H1 (cell line): ENCODE measurements around the gene GNAO1. TPM values are rescaled to one million over a fixed set of nuclear protein-coding genes. Genes with fewer than 3 reads are reported as not detected.

Source experiments
- polyA plus RNA-seq, 7 experiments: library from polyadenylated mRNA; depleted of rRNA in 3 of 7; stranded (reverse) in 5 of 7; unstranded in 2 of 7; fragments of >200 nt in 5 of 7; fragments of 200-250 nt in 2 of 7; gene quantifications; 1 replicate in 5 of 7; 2 replicates in 1 of 7; 4 replicates in 1 of 7; pipeline versions ENCODE4 v1.2.1 to v1.2.3, GENCODE V29; 2011 to 2013; ENCODE audit warnings: missing spikeins in 2 of 7, mixed read lengths in 2 of 7
- total RNA-seq: library from RNA; stranded (reverse); fragmentation: NEBNext Ultra II Directional; extraction: Animal tissue kit (Norgen Biotek cat#: 25700); gene quantifications from 2 replicates; pipeline ENCODE4 v1.2.1, GENCODE V29; 2021
- TF ChIP-seq, protein P1 (sequence below): fragments of 300-600 bp; sonication (generic); IDR thresholded peaks from 2 replicates; pipeline ENCODE4 v1.7.1; 2012; ENCODE audit warnings: low read length, moderate library complexity, mild to moderate bottlenecking, inconsistent platforms; ENCODE audit not compliant: insufficient replicate concordance

The GNAO1 gene
- total and polyA plus RNA-seq, 2 of the 8 experiments (the other 6 are each of a cell fraction or from before 2014, with no cell fraction given): 6.7 to 34.4 TPM

DNA sequence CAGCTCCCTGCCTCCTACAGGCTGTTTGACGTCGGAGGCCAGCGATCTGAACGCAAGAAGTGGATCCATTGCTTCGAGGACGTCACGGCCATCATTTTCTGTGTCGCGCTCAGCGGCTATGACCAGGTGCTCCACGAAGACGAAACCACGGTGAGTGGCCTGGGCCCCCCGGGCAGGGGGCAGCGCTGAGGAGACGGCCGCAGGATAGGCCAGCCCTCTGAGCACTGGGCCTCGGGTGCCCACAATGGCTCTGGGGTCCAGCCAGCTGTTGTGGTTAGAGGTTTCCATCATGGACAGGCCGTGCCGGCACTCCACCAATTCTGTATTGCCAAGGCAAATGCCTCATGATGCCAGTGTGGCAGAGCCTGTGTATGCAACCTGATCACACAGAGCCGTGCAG, 145.4 kb downstream of the GNAO1 start (continued):
- TF ChIP-seq, protein P1, sequence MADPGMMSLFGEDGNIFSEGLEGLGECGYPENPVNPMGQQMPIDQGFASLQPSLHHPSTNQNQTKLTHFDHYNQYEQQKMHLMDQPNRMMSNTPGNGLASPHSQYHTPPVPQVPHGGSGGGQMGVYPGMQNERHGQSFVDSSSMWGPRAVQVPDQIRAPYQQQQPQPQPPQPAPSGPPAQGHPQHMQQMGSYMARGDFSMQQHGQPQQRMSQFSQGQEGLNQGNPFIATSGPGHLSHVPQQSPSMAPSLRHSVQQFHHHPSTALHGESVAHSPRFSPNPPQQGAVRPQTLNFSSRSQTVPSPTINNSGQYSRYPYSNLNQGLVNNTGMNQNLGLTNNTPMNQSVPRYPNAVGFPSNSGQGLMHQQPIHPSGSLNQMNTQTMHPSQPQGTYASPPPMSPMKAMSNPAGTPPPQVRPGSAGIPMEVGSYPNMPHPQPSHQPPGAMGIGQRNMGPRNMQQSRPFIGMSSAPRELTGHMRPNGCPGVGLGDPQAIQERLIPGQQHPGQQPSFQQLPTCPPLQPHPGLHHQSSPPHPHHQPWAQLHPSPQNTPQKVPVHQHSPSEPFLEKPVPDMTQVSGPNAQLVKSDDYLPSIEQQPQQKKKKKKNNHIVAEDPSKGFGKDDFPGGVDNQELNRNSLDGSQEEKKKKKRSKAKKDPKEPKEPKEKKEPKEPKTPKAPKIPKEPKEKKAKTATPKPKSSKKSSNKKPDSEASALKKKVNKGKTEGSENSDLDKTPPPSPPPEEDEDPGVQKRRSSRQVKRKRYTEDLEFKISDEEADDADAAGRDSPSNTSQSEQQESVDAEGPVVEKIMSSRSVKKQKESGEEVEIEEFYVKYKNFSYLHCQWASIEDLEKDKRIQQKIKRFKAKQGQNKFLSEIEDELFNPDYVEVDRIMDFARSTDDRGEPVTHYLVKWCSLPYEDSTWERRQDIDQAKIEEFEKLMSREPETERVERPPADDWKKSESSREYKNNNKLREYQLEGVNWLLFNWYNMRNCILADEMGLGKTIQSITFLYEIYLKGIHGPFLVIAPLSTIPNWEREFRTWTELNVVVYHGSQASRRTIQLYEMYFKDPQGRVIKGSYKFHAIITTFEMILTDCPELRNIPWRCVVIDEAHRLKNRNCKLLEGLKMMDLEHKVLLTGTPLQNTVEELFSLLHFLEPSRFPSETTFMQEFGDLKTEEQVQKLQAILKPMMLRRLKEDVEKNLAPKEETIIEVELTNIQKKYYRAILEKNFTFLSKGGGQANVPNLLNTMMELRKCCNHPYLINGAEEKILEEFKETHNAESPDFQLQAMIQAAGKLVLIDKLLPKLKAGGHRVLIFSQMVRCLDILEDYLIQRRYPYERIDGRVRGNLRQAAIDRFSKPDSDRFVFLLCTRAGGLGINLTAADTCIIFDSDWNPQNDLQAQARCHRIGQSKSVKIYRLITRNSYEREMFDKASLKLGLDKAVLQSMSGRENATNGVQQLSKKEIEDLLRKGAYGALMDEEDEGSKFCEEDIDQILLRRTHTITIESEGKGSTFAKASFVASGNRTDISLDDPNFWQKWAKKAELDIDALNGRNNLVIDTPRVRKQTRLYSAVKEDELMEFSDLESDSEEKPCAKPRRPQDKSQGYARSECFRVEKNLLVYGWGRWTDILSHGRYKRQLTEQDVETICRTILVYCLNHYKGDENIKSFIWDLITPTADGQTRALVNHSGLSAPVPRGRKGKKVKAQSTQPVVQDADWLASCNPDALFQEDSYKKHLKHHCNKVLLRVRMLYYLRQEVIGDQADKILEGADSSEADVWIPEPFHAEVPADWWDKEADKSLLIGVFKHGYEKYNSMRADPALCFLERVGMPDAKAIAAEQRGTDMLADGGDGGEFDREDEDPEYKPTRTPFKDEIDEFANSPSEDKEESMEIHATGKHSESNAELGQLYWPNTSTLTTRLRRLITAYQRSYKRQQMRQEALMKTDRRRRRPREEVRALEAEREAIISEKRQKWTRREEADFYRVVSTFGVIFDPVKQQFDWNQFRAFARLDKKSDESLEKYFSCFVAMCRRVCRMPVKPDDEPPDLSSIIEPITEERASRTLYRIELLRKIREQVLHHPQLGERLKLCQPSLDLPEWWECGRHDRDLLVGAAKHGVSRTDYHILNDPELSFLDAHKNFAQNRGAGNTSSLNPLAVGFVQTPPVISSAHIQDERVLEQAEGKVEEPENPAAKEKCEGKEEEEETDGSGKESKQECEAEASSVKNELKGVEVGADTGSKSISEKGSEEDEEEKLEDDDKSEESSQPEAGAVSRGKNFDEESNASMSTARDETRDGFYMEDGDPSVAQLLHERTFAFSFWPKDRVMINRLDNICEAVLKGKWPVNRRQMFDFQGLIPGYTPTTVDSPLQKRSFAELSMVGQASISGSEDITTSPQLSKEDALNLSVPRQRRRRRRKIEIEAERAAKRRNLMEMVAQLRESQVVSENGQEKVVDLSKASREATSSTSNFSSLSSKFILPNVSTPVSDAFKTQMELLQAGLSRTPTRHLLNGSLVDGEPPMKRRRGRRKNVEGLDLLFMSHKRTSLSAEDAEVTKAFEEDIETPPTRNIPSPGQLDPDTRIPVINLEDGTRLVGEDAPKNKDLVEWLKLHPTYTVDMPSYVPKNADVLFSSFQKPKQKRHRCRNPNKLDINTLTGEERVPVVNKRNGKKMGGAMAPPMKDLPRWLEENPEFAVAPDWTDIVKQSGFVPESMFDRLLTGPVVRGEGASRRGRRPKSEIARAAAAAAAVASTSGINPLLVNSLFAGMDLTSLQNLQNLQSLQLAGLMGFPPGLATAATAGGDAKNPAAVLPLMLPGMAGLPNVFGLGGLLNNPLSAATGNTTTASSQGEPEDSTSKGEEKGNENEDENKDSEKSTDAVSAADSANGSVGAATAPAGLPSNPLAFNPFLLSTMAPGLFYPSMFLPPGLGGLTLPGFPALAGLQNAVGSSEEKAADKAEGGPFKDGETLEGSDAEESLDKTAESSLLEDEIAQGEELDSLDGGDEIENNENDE: no peak
